ENCODE measurements around the gene ABCA7. TPM values are rescaled to one million over a fixed set of nuclear protein-coding genes. Genes with fewer than 3 reads are reported as not detected.

Gene ABCA7
- total RNA-seq, 4 donors from 2014 or later, result 0.59 to 10.4 (median 2.7) TPM

GRCh38 chr19:1051791-1052190 is 11.9 kb downstream of the ABCA7 start:
- intact Hi-C loops (cut with DNase I; ENCODE audit: low total_unique reads), result no loop called here
- no peaks in the 10 kb centered on the region for H3K36me3 ChIP-seq

GRCh38 chr19:1052349-1052975 is 12.6 kb downstream of the ABCA7 start:
- H3K4me3 ChIP-seq, result no peak overlapping the region
- H3K27me3 ChIP-seq, result no peaks in the 10 kb centered on the region
- intact Hi-C loops (cut with DNase I; ENCODE audit: low total_unique reads), result no loop called here
- peaks cover 0 to 8% of the 10 kb centered on the region in 2 donors for H3K9me3 ChIP-seq
- no peaks in the 10 kb centered on the region for H3K4me1 ChIP-seq
- H3K36me3 ChIP-seq, result no peaks in the 10 kb centered on the region
- TF ChIP-seq, protein P1, sequence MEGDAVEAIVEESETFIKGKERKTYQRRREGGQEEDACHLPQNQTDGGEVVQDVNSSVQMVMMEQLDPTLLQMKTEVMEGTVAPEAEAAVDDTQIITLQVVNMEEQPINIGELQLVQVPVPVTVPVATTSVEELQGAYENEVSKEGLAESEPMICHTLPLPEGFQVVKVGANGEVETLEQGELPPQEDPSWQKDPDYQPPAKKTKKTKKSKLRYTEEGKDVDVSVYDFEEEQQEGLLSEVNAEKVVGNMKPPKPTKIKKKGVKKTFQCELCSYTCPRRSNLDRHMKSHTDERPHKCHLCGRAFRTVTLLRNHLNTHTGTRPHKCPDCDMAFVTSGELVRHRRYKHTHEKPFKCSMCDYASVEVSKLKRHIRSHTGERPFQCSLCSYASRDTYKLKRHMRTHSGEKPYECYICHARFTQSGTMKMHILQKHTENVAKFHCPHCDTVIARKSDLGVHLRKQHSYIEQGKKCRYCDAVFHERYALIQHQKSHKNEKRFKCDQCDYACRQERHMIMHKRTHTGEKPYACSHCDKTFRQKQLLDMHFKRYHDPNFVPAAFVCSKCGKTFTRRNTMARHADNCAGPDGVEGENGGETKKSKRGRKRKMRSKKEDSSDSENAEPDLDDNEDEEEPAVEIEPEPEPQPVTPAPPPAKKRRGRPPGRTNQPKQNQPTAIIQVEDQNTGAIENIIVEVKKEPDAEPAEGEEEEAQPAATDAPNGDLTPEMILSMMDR (IDR thresholded peaks at IDR 0.05), result no peak
- TF ChIP-seq POLR2A (IDR thresholded peaks at IDR 0.05), result no peak
- H3K27ac ChIP-seq, result no peak overlapping the region
- DNase-seq, result no peak

More at GRCh38 chr19:1051791-1052190, 11.9 kb downstream of the ABCA7 start:
- no peak overlapping the region for H3K4me3 ChIP-seq
- H3K27ac ChIP-seq, result no peak overlapping the region
- H3K27me3 ChIP-seq, result no peaks in the 10 kb centered on the region
- no peaks in the 10 kb centered on the region for H3K4me1 ChIP-seq
- no peak for DNase-seq
- H3K9me3 ChIP-seq, result peaks cover 0 to 1% of the 10 kb centered on the region in 2 donors
- TF ChIP-seq, protein P1 (IDR thresholded peaks at IDR 0.05), result no peak
- no peak for TF ChIP-seq POLR2A (IDR thresholded peaks at IDR 0.05)

- no peak for DNase-seq
Measured at GRCh38 chr19:1053176-1054101, 13.5 kb downstream of the ABCA7 start.

GRCh38 chr19:1054102-1055027 is 14.5 kb downstream of the ABCA7 start:
- intact Hi-C loops (cut with DNase I; ENCODE audit: low total_unique reads), result no loop called here
- Histone ChIP-seq H3K27me3 (no peaks in the 10 kb centered on the region), H3K4me1 (no peaks in the 10 kb centered on the region), H3K27ac (no peak overlapping the region), H3K9me3 (peaks cover 0 to 26% of the 10 kb centered on the region in 2 donors), H3K36me3 (no peaks in the 10 kb centered on the region), H3K4me3 (no peak overlapping the region)
- no peak for DNase-seq
- no peak for TF ChIP-seq POLR2A (IDR thresholded peaks at IDR 0.05)
- TF ChIP-seq, protein P1 (IDR thresholded peaks at IDR 0.05), result no peak

More at GRCh38 chr19:1053176-1054101, 13.5 kb downstream of the ABCA7 start:
- intact Hi-C loops (cut with DNase I; ENCODE audit: low total_unique reads), result no loop called here
- no peak overlapping the region for H3K27ac ChIP-seq
- no peaks in the 10 kb centered on the region for H3K27me3 ChIP-seq
- peaks cover 0 to 18% of the 10 kb centered on the region in 2 donors for H3K9me3 ChIP-seq
- H3K36me3 ChIP-seq, result no peaks in the 10 kb centered on the region
- H3K4me3 ChIP-seq, result no peak overlapping the region
- no peaks in the 10 kb centered on the region for H3K4me1 ChIP-seq
- TF ChIP-seq, protein P1 (IDR thresholded peaks at IDR 0.05), result no peak
- TF ChIP-seq POLR2A (IDR thresholded peaks at IDR 0.05), result no peak

Measured in uterus (tissue), 4 donors.